Measurements from ENCODE around the gene EPS15.

The EPS15 gene

DNA sequence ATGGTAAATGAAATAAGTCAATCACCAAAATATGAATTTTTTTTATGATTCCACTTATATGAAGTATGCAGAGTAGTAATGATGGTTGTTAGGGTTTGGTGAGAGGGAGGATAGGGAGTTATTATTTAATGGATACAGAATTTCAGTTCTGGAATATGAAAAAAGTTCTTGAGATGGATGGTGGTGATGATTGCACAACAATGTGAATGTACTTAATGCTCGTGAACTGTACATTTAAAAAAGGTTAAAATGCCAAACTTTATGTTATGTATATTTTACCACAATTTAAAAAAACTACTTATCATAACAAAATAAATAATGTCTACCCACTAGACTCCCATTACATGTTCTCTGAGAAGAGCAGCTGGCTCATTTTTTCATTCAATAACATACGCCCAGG is 133.3 kb downstream of the EPS15 start:
- Histone ChIP-seq H3K79me2 (ENCODE audit: insufficient read depth, low read length) (no peaks in the 10 kb centered on the region), H3K9ac (ENCODE audit: low read length) (no peak overlapping the region), H3K4me1 (ENCODE audit: insufficient read depth, low read length, severe bottlenecking) (no peaks in the 10 kb centered on the region), H3F3A (ENCODE audit: insufficient read depth, low read length) (no peaks in the 10 kb centered on the region), H4K20me1 (ENCODE audit: insufficient read depth, low read length) (no peaks in the 10 kb centered on the region), H3K9me3 (ENCODE audit: low read length) (peaks cover 8% of the 10 kb centered on the region; the same call in 1 of the 2 replicates), H3K9me2 (ENCODE audit: low read depth, low read length) (no peaks in the 10 kb centered on the region), H3K4me2 (ENCODE audit: low read length) (no peak overlapping the region), H2AFZ (ENCODE audit: low read length) (no peak overlapping the region), H3K27ac (ENCODE audit: low read depth, low read length, poor library complexity, severe bottlenecking) (no peak overlapping the region), H3K4me3 (ENCODE audit: low read depth, low read length, poor library complexity, severe bottlenecking) (no peak overlapping the region), H3K27me3 (ENCODE audit: insufficient read depth, low read length) (no peaks in the 10 kb centered on the region), H3K36me3 (ENCODE audit: insufficient read depth, low read length) (peaks cover 41% of the 10 kb centered on the region)
- no peak for TF ChIP-seq EZH2 (IDR thresholded peaks at IDR 0.05; ENCODE audit: borderline replicate concordance, low read length)
- TF ChIP-seq CTCF (IDR thresholded peaks at IDR 0.05; ENCODE audit: low read length): no peak

GRCh38 chr1:51381964-51382363 is 137.1 kb downstream of the EPS15 start:
- H4K20me1 ChIP-seq (ENCODE audit: insufficient read depth, low read length): no peaks in the 10 kb centered on the region
- no peak overlapping the region for H2AFZ ChIP-seq (ENCODE audit: low read length)
- H3K4me3 ChIP-seq (ENCODE audit: low read depth, low read length, poor library complexity, severe bottlenecking): no peak overlapping the region
- no peak overlapping the region for H3K27ac ChIP-seq (ENCODE audit: low read depth, low read length, poor library complexity, severe bottlenecking)
- TF ChIP-seq CTCF (IDR thresholded peaks at IDR 0.05; ENCODE audit: low read length): no peak
- TF ChIP-seq EZH2 (IDR thresholded peaks at IDR 0.05; ENCODE audit: borderline replicate concordance, low read length): no peak
- peaks cover 78% of the 10 kb centered on the region for H3K36me3 ChIP-seq (ENCODE audit: insufficient read depth, low read length)
- H3K9me3 ChIP-seq (ENCODE audit: low read length): peaks cover 8% of the 10 kb centered on the region; the same call in 1 of the 2 replicates
- no peaks in the 10 kb centered on the region for H3K9me2 ChIP-seq (ENCODE audit: low read depth, low read length)
- no peaks in the 10 kb centered on the region for H3K79me2 ChIP-seq (ENCODE audit: insufficient read depth, low read length)
- H3K4me2 ChIP-seq (ENCODE audit: low read length): no peak overlapping the region
- no peaks in the 10 kb centered on the region for H3F3A ChIP-seq (ENCODE audit: insufficient read depth, low read length)
- H3K9ac ChIP-seq (ENCODE audit: low read length): no peak overlapping the region
- no peaks in the 10 kb centered on the region for H3K27me3 ChIP-seq (ENCODE audit: insufficient read depth, low read length)
- H3K4me1 ChIP-seq (ENCODE audit: insufficient read depth, low read length, severe bottlenecking): no peaks in the 10 kb centered on the region

DNA sequence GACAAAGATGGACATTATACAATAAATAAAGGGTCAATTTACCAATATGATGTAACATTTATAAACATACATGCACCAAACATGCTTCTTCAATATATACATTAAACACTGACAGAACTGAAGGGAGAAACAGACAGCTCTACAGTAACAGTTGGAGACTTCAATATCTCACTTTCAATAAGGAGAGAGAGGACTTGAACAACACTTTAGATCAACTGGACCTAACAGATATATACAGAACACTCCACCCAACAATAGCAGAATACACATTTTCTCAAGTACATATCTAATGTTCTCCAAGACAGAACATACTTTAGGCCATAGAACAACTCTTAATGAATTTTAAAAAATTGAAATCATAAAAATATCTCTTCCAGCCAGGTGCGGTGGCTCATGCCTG is 138.1 kb downstream of the EPS15 start:
- no peaks in the 10 kb centered on the region for H4K20me1 ChIP-seq (ENCODE audit: insufficient read depth, low read length)
- H3F3A ChIP-seq (ENCODE audit: insufficient read depth, low read length): no peaks in the 10 kb centered on the region
- no peaks in the 10 kb centered on the region for H3K79me2 ChIP-seq (ENCODE audit: insufficient read depth, low read length)
- no peak overlapping the region for H2AFZ ChIP-seq (ENCODE audit: low read length)
- H3K9ac ChIP-seq (ENCODE audit: low read length): no peak overlapping the region
- H3K4me1 ChIP-seq (ENCODE audit: insufficient read depth, low read length, severe bottlenecking): no peaks in the 10 kb centered on the region
- no peak overlapping the region for H3K27ac ChIP-seq (ENCODE audit: low read depth, low read length, poor library complexity, severe bottlenecking)
- no peaks in the 10 kb centered on the region for H3K9me2 ChIP-seq (ENCODE audit: low read depth, low read length)
- no peak overlapping the region for H3K4me2 ChIP-seq (ENCODE audit: low read length)
- H3K36me3 ChIP-seq (ENCODE audit: insufficient read depth, low read length): peaks cover 79% of the 10 kb centered on the region
- peaks cover 6% of the 10 kb centered on the region; the same call in 1 of the 2 replicates for H3K9me3 ChIP-seq (ENCODE audit: low read length)
- TF ChIP-seq EZH2 (IDR thresholded peaks at IDR 0.05; ENCODE audit: borderline replicate concordance, low read length): no peak
- TF ChIP-seq CTCF (IDR thresholded peaks at IDR 0.05; ENCODE audit: low read length): no peak
- no peaks in the 10 kb centered on the region for H3K27me3 ChIP-seq (ENCODE audit: insufficient read depth, low read length)
- H3K4me3 ChIP-seq (ENCODE audit: low read depth, low read length, poor library complexity, severe bottlenecking): no peak overlapping the region
